Neuron (in vitro differentiated cells): ENCODE measurements around the gene POLR3E.

Experiments
- H2AFZ ChIP-seq: one replicate; pipeline ENCODE4 v1.6.1; 2013; ENCODE audit warnings: low read depth, mild to moderate bottlenecking, inconsistent platforms, low read length, moderate library complexity
- H3K27me3 ChIP-seq: one replicate; pipeline ENCODE4 v1.6.1; 2013; ENCODE audit warnings: low read length; ENCODE audit not compliant: insufficient read depth
- H3K36me3 ChIP-seq: one replicate; pipeline ENCODE4 v1.6.1; 2013; ENCODE audit warnings: low read length; ENCODE audit not compliant: insufficient read depth
- H3K4me1 ChIP-seq: one replicate; pipeline ENCODE4 v1.6.1; 2013; ENCODE audit warnings: low read length; ENCODE audit not compliant: insufficient read depth
- H3K4me3 ChIP-seq: 2 replicates; pipeline ENCODE4 v1.5.1; 2013; ENCODE audit warnings: mild to moderate bottlenecking, low read length, moderate library complexity
- H3K9me3 ChIP-seq: one replicate; pipeline ENCODE4 v1.6.1; 2013; ENCODE audit warnings: low read length

Gene POLR3E

DNA sequence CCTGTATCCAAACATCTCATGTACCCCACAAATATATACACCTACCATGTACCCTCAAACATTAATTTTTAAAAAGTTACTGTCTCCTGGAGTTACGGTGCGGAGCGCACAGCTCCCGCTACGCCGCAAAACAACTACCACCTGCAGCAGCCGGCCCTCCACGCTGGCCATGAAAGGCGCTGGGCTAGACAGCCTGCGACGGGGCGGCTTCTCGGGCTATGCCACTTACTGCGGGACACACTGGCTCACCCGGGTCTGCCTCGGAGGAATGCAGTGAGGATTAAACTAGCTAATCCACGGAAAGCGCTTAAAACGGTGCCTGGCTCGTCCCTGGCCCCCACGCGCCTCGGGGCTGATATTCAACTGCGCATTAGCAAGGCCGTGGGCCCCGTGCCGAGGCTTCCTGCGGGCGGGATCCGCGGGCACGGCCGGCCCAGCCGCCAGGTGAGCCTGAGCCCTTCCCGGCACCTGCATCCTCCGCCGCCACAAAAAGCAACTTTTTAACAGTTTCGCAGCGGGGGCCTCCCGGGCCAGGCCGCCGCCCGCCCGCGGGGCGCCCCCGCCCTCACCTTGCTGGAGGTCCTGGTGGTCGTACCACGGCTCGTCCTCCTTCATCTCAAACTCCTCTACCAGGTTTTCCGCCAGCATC lies 76.6 kb downstream of the POLR3E start:
- peaks cover 8% of the 10 kb centered on the region for H3K4me1 ChIP-seq
- peak overlapping the region; percentile 85 for H3K4me3 ChIP-seq
- no peaks in the 10 kb centered on the region for H3K9me3 ChIP-seq
- H3K36me3 ChIP-seq: no peaks in the 10 kb centered on the region
- H2AFZ ChIP-seq: peak overlapping the region; percentile 94
- H3K27me3 ChIP-seq: no peaks in the 10 kb centered on the region

DNA sequence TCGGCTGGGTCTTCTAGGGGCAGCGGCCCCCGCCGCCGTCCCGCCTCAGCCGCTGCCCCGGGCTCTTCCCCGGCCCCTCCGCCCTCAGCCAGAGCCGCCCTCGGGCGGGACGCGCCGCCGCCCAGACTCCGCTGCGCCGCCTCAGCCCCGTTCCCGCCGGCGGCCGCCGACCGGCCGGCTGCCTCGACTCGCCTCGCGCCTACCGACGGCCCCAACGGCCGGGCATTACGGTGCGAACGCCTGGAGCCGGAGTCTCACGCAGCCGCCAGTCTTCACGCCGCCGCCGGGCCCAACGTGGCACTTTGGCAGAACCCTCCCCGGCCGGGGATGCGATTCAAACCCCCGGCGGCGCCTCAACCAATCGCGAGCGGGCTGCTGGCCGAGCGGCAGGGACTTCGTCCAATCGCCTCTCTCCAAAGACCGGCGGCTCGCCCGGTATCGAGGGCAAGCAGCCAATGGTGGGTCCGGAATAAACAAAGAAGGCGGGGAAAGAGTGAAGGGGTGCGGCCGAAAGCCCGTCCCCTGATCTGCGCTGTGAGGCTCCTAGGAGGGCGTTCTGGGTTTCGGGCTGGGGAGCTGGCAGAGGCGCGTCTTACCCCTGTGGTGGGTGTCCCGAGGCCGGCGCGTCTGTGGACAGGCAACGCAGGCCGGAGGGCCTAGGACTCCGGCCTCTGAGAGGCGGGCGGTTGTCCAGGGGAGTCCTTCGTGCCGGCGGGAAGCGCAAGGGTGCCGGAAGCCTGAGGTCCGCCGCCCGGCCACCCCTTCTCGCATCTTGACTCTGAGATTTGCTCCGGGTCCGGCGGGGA lies 77.3 kb downstream of the POLR3E start, which contains the start of gene CDR2:
TSS of gene CDR2 (minus strand) at position 309 of the 806 bp plus-strand sequence. CDS start 310 bp downstream, outside the sequence.
- peaks cover 8% of the 10 kb centered on the region for H3K4me1 ChIP-seq
- no peaks in the 10 kb centered on the region for H3K9me3 ChIP-seq
- peak within 1 kb of the TSS; percentile 94 for H2AFZ ChIP-seq
- peak within 1 kb of the TSS; percentile 85 for H3K4me3 ChIP-seq
- no peaks in the 10 kb centered on the region for H3K27me3 ChIP-seq
- H3K36me3 ChIP-seq: no peaks in the 10 kb centered on the region

DNA sequence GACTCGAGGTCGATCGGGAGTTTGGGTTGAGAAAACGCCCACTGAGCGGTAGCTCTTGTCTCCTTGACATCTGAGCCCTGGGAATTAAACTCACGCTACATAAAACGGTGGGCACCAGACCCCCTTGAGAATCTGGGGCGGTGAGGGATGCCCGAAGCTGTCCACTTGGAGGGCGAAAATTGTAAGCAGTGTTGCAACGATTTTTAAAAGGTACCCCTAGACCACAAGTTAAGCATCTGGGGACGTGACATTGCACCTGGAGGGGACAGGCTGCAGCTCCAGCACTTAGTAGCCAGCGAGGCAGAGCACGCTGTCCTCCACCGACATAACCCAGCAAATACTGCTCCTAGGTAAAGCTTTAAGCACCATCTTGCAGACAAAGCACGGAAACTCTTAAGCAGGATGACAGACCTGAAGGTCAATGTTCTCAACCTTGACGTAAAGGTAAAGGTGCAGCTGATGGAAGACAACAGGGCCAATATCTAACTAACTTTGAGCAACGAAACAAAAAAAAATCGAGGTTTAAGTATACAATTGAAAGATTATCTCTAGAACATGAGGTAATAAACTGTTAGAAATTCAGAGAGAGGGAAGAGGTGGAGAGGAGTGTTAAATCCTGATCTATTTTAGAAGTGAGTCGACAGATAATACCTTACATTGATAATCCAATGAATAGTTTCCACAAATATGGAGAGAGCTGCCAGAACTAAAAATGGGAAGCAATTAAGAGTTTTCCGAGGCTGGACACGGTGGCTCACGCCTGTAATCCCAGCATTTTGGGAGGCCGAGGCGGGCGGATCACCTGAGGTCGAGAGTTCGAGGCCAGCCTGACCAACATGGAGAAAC lies 78.1 kb downstream of the POLR3E start:
- Histone ChIP-seq H2AFZ (peak overlapping the region; percentile 94), H3K4me1 (peaks cover 8% of the 10 kb centered on the region), H3K27me3 (no peaks in the 10 kb centered on the region), H3K36me3 (no peaks in the 10 kb centered on the region), H3K4me3 (peak overlapping the region; percentile 85), H3K9me3 (no peaks in the 10 kb centered on the region)

DNA sequence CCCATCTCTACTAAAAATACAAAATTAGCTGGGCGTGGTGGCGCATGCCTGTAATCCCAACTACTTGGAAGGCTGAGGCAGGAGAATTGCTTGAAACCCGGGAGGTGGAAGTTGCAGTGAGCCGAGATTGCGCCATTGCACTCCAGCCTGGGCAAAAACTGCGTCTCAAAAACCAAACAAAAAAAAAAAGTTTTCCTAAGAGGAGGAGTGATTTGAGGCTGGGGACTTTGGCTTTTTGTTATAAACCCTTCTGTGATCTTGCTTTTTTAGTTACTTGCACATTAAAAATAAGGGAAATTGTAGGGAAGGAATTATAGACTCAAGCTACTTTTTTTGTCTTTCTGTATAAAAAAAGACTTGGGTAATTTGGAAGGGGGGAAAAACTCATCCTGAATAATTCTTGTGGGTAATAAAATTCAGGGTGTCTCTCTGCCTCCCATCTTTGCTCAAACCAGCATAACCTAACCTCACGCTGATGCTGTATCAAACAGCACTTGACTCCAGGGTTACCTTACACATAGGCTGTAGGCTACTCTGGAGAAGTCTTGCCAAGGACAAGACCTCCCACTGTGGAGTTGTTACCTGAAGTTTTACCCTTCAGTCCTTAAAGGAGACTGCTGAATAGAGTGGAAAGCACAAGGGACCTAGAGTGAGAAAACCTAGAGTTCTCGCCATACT lies 78.9 kb downstream of the POLR3E start:
- Histone ChIP-seq H3K4me3 (no peak overlapping the region), H3K36me3 (no peaks in the 10 kb centered on the region), H3K27me3 (no peaks in the 10 kb centered on the region), H2AFZ (peak overlapping the region; percentile 94), H3K4me1 (peaks cover 8% of the 10 kb centered on the region), H3K9me3 (no peaks in the 10 kb centered on the region)

DNA sequence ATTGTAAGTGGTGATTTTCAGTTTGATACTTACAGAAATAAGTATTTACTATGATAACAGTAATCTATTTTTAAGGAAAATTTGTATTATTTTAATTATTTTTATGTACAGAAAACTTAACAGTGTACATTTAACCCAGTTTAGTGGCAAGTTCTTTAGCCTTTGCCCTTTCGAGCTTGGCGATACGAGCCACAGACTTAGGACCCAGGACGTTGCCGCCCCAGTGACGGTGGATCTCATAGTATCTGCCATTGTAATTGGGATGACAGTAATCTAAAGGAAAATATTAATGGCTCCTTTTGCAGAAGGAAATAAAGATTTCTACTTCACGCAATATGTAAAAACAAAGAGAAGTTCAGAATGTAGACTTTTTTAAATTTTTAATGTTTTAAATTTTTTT lies 82.4 kb downstream of the POLR3E start:
- Histone ChIP-seq H3K4me3 (no peak overlapping the region), H3K36me3 (no peaks in the 10 kb centered on the region)

DNA sequence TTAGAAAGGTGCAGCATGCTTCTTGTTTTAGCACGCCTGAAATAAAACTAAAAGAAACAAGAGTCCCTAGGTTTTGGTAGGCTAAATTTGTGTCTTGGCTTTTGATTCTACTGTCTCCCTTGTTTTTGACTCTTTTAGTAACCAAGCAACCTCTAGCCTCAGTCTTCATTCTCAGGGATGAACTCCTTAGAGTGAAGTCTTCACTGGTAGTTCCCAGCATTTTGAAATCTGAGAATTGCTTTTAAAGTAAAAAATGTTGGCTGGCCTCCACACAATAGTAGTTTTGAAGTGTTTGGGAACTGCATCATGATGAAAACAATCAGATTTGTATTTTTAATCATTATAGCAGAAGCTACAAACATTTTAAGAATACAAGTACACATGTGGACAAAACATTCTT lies 83.3 kb downstream of the POLR3E start:
- Histone ChIP-seq H3K9me3 (no peaks in the 10 kb centered on the region), H3K27me3 (no peaks in the 10 kb centered on the region), H3K36me3 (no peaks in the 10 kb centered on the region), H3K4me3 (no peak overlapping the region), H3K4me1 (peaks cover under 1% of the 10 kb centered on the region), H2AFZ (no peak overlapping the region)

More for the DNA sequence above, 82.4 kb downstream of the POLR3E start:
- peaks cover 5% of the 10 kb centered on the region for H3K4me1 ChIP-seq
- H3K27me3 ChIP-seq: no peaks in the 10 kb centered on the region
- H3K9me3 ChIP-seq: no peaks in the 10 kb centered on the region
- no peak overlapping the region for H2AFZ ChIP-seq

DNA sequence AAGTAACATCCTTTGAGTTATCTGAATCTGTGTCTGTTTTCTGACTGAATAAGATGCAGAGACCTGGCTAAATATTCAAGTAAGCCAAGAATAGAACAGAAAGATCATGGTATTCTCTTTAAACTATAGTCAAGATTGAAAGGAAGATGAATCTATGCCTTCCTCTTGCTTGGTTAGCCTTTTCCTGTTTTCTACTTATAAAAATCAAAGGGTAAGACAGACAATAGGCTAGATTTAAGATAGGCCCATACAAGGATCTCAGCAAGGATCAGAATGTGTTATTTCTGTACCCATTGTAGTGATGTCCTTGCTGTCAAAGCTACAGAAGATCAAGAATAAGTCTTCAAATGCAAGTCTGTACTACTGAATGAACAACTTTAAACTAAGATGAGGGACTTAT lies 84.2 kb downstream of the POLR3E start:
- H2AFZ ChIP-seq: no peak overlapping the region
- no peak overlapping the region for H3K4me3 ChIP-seq
- H3K4me1 ChIP-seq: no peaks in the 10 kb centered on the region
- H3K27me3 ChIP-seq: no peaks in the 10 kb centered on the region
- no peaks in the 10 kb centered on the region for H3K36me3 ChIP-seq
- no peaks in the 10 kb centered on the region for H3K9me3 ChIP-seq

DNA sequence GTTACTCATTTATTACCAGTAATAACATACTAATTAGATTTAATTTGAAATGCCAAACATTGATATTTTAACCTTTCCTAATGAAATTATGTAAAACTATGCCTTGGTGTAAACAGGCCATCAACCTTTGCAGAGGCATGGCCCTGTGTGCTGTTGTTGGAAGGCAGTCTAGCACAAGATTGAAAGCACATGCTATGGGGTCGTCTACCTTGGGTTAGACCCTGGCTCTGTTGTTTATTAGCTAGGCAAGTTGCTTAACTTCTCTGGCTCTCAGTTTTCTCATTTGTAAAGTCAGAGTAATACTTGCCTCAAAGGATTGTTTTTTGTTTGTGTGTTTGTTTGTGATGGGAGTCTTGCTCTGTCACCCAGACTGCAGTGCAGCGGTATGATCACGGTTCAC lies 86.6 kb downstream of the POLR3E start:
- no peaks in the 10 kb centered on the region for H3K9me3 ChIP-seq
- H3K4me3 ChIP-seq: no peak overlapping the region
- no peak overlapping the region for H2AFZ ChIP-seq
- H3K36me3 ChIP-seq: no peaks in the 10 kb centered on the region
- H3K4me1 ChIP-seq: no peaks in the 10 kb centered on the region
- H3K27me3 ChIP-seq: no peaks in the 10 kb centered on the region
